Panc1 (cell line): ENCODE results near the gene PIF1. TPM values are rescaled to one million over a fixed set of nuclear protein-coding genes. Genes with fewer than 3 reads are reported as not detected.

ENCODE experiments used
- ATAC-seq: fragments of 200-7000 bp; cut with Tn5 transposase; 2 replicates; pipeline ENCODE4 v1.9.1; 2020; ENCODE audit warnings: mild to moderate bottlenecking, moderate library complexity
- BruUV-seq: library from RNA; stranded (reverse); fragments of 400-500 nt; replicated peaks from 2 replicates; lab custom pipeline; 2021; lab: Mats Ljungman, UMichigan
- CTCF ChIA-PET: fragments of 300-600 bp; sonication (Branson Sonifier 250); formaldehyde crosslinking; loops from one replicate; lab custom pipeline; 2022; ENCODE audit warnings: antibody characterized with exemption; lab: Charles Lee
- POLR2A ChIA-PET: fragments of 300-600 bp; sonication (Branson Sonifier 250); formaldehyde crosslinking; loops from one replicate; lab custom pipeline; 2022; ENCODE audit warnings: antibody characterized with exemption; lab: Charles Lee
- DNase-seq: peaks from one replicate; pipeline ENCODE4 v3.0.0-alpha.2; 2010; ENCODE audit warnings: low read depth, low spot score
- H3K27ac ChIP-seq: 2 replicates; pipeline ENCODE4 v1.5.1; 2011; ENCODE audit warnings: mild to moderate bottlenecking, low read length, inconsistent platforms
- H3K27me3 ChIP-seq: fragments of 200-500 bp; sonication (Bioruptor generic); 2 replicates; pipeline ENCODE4 v1.6.0; 2014; ENCODE audit warnings: low read length, inconsistent platforms; ENCODE audit not compliant: control insufficient read depth, insufficient read depth
- H3K36me3 ChIP-seq: fragments of 200-500 bp; sonication (Bioruptor generic); 2 replicates; pipeline ENCODE4 v1.5.1; 2014; ENCODE audit warnings: inconsistent platforms, mild to moderate bottlenecking, low read length, moderate library complexity; ENCODE audit not compliant: control insufficient read depth, insufficient read depth
- H3K4me1 ChIP-seq: 2 replicates; pipeline ENCODE4 v1.5.1; 2011; ENCODE audit warnings: inconsistent platforms, mild to moderate bottlenecking, low read length, moderate library complexity; ENCODE audit not compliant: control insufficient read depth, insufficient read depth
- H3K4me3 ChIP-seq, 2 experiments: 2 replicates each; pipeline ENCODE4 v1.5.1; 2011 to 2012; ENCODE audit warnings: low read depth in 2 of 2, low read length in 2 of 2, mild to moderate bottlenecking in 2 of 2, inconsistent platforms in 1 of 2, moderate library complexity in 1 of 2
- H3K9me3 ChIP-seq: fragments of 200-500 bp; sonication (Bioruptor generic); 2 replicates; pipeline ENCODE4 v1.5.1; 2014; ENCODE audit warnings: low read depth, mild to moderate bottlenecking, inconsistent platforms, low read length, moderate library complexity; ENCODE audit not compliant: control insufficient read depth, insufficient read depth
- CTCF ChIP-seq: fragments of 450-650 bp; IDR thresholded peaks from 2 replicates; pipeline ENCODE4 v1.5.1; 2017; ENCODE audit warnings: mild to moderate bottlenecking
- POLR2AphosphoS5 ChIP-seq: IDR thresholded peaks from 2 replicates; pipeline ENCODE4 v1.6.1; 2012; ENCODE audit warnings: mild to moderate bottlenecking, low read depth, low read length, moderate library complexity
- SIN3A ChIP-seq: IDR thresholded peaks from 2 replicates; pipeline ENCODE4 v1.6.1; 2012; ENCODE audit warnings: low read depth, mild to moderate bottlenecking, low read length, moderate library complexity, borderline replicate concordance; ENCODE audit not compliant: insufficient read depth
- TCF7L2 ChIP-seq: IDR thresholded peaks from 2 replicates; pipeline ENCODE4 v1.6.1; 2011; ENCODE audit warnings: mild to moderate bottlenecking, low read depth, low read length, inconsistent platforms
- in situ Hi-C: cut with HindIII; loops from 2 replicates; pipeline ENCODE4 v1.10.0; 2016; ENCODE audit warnings: low sequenced_read_pairs, low pct_unique_long_range_greater_than_20kb
- intact Hi-C: fragments of 100-400 bp; cut with micrococcal nuclease; formaldehyde crosslinking; loops from one replicate; pipeline ENCODE4 v1.10.0; 2022; ENCODE audit not compliant: unreplicated experiment
- total RNA-seq: library from RNA; stranded (reverse); gene quantifications from one replicate; pipeline ENCODE4 v1.2.1, GENCODE V29; 2021; ENCODE audit not compliant: unreplicated experiment
- TF ChIP-seq, protein P1 (sequence below), 2 experiments: IDR thresholded peaks; 2 replicates each; pipeline ENCODE4 v1.6.1; 2011 to 2012; ENCODE audit warnings: low read depth in 2 of 2, control low read depth in 1 of 2, low read length in 1 of 2, mild to moderate bottlenecking in 1 of 2, moderate library complexity in 1 of 2; ENCODE audit not compliant: insufficient read depth in 1 of 2

Gene PIF1
- total RNA-seq, 1 experiment from 2014 or later, result 38.6 TPM

- ChIA-PET POLR2A (no interaction called here), CTCF (no interaction called here)
- DNase-seq (no peak), ATAC-seq (no peak)
- Histone ChIP-seq H3K27me3 (no peaks in the 10 kb centered on the region), H3K9me3 (no peaks in the 10 kb centered on the region), H3K27ac (no peak overlapping the region), H3K36me3 (no peaks in the 10 kb centered on the region), H3K4me3 (no peak overlapping the region), H3K4me1 (peaks cover 8% of the 10 kb centered on the region)
- TF ChIP-seq CTCF (no peak), POLR2AphosphoS5 (no peak), SIN3A (no peak), TCF7L2 (no peak)
- TF ChIP-seq, protein P1, sequence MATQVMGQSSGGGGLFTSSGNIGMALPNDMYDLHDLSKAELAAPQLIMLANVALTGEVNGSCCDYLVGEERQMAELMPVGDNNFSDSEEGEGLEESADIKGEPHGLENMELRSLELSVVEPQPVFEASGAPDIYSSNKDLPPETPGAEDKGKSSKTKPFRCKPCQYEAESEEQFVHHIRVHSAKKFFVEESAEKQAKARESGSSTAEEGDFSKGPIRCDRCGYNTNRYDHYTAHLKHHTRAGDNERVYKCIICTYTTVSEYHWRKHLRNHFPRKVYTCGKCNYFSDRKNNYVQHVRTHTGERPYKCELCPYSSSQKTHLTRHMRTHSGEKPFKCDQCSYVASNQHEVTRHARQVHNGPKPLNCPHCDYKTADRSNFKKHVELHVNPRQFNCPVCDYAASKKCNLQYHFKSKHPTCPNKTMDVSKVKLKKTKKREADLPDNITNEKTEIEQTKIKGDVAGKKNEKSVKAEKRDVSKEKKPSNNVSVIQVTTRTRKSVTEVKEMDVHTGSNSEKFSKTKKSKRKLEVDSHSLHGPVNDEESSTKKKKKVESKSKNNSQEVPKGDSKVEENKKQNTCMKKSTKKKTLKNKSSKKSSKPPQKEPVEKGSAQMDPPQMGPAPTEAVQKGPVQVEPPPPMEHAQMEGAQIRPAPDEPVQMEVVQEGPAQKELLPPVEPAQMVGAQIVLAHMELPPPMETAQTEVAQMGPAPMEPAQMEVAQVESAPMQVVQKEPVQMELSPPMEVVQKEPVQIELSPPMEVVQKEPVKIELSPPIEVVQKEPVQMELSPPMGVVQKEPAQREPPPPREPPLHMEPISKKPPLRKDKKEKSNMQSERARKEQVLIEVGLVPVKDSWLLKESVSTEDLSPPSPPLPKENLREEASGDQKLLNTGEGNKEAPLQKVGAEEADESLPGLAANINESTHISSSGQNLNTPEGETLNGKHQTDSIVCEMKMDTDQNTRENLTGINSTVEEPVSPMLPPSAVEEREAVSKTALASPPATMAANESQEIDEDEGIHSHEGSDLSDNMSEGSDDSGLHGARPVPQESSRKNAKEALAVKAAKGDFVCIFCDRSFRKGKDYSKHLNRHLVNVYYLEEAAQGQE (IDR thresholded peaks at IDR 0.05; ENCODE audit: insufficient read depth in 1 of 2, low read depth in 2 of 2, low read length in 1 of 2), result no peak
- BruUV-seq, result no TSS peak
- intact Hi-C loops (no loop called here), in situ Hi-C loops (no loop called here)
Measured at GRCh38 chr15:64779024-64779423, 46.4 kb downstream of the PIF1 start.

DNA sequence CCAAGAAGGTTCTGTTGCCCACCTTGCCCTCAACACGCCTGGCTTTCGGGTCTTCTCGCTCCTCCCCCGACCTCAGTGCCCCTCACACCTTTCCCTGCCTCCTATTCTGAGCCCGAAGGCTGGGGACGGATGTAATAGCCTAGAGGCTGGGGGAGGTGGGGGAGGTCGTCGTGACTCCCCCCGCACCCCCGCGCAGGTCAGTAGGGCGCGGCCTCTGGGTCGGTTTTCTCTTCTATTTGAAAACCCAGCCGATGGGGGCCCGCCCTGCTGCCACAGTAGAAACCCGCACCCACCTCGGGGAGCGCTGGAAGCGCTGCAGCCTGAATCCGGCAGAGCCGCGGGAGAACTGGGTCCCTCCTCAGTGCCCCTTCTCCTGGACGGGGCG, 49.1 kb downstream of the PIF1 start:
- peaks cover 15% of the 10 kb centered on the region for H3K4me1 ChIP-seq
- H3K27me3 ChIP-seq, result no peaks in the 10 kb centered on the region
- intact Hi-C loops, result no loop called here
- peak overlapping the region; percentile 74; the same call in 1 of the 2 replicates for H3K27ac ChIP-seq
- ATAC-seq (no peak), DNase-seq (no peak)
- no TSS peak for BruUV-seq
- ChIA-PET CTCF (no interaction called here), POLR2A (no interaction called here)
- TF ChIP-seq, protein P1 (IDR thresholded peaks at IDR 0.05; ENCODE audit: insufficient read depth in 1 of 2, low read depth in 2 of 2, low read length in 1 of 2), result no peak
- TF ChIP-seq POLR2AphosphoS5, result no peak
- no peak for TF ChIP-seq SIN3A
- no peak for TF ChIP-seq TCF7L2
- TF ChIP-seq CTCF, result no peak
- no peaks in the 10 kb centered on the region for H3K36me3 ChIP-seq
- in situ Hi-C loops, result no loop called here
- H3K4me3 ChIP-seq, result peak overlapping the region; percentile 55 to 70
- no peaks in the 10 kb centered on the region for H3K9me3 ChIP-seq
